ENCODE results near the gene MSRB3. TPM values are rescaled to one million over a fixed set of nuclear protein-coding genes. Genes with fewer than 3 reads are reported as not detected.

Gene MSRB3
- total and polyA plus RNA-seq, 12 donors = 44.7 to 169 (median 119) TPM

- no peak overlapping the region for H3K27ac ChIP-seq
- no peaks in the 10 kb centered on the region for H3K27me3 ChIP-seq
- H3K4me1 ChIP-seq = peaks cover 0 to 17% (median 10%) of the 10 kb centered on the region in 9 donors
- no peak for ATAC-seq
- peaks cover 0 to 7% (median 0%) of the 10 kb centered on the region in 9 donors for H3K36me3 ChIP-seq
- H3K9me3 ChIP-seq = peaks cover 0 to 10% (median 0%) of the 10 kb centered on the region in 11 donors
- no peak for TF ChIP-seq CTCF (IDR thresholded peaks at IDR 0.05)
- no peak overlapping the region for H3K4me3 ChIP-seq
- DNase-seq = no peak
- 59 to 60% methylated on average over 2 of the region's 2 CpGs for WGBS, 2 donors
- intact Hi-C loops (cut with DNase I) = no loop called here
Observed at GRCh38 chr12:65443038-65443437, 164.6 kb downstream of the MSRB3 start.

GRCh38 chr12:65444996-65445395 lies 166.5 kb downstream of the MSRB3 start:
- H3K4me3 ChIP-seq = no peak overlapping the region
- H3K4me1 ChIP-seq = peaks cover 0 to 25% (median 11%) of the 10 kb centered on the region in 9 donors
- H3K27ac ChIP-seq = no peak overlapping the region
- TF ChIP-seq CTCF (IDR thresholded peaks at IDR 0.05) = no peak
- no peaks in the 10 kb centered on the region for H3K36me3 ChIP-seq
- ATAC-seq (no peak), DNase-seq (no peak)
- intact Hi-C loops (cut with DNase I) = no loop called here
- peaks cover 0 to 6% (median 0%) of the 10 kb centered on the region in 11 donors for H3K9me3 ChIP-seq
- H3K27me3 ChIP-seq = no peaks in the 10 kb centered on the region
- 96 to 97% methylated on average over 2 of the region's 2 CpGs for WGBS, 2 donors

GRCh38 chr12:65446901-65447300 lies 168.4 kb downstream of the MSRB3 start:
- no peak for ATAC-seq
- Histone ChIP-seq H3K36me3 (no peaks in the 10 kb centered on the region), H3K4me1 (peaks cover 0 to 36% (median 23%) of the 10 kb centered on the region in 9 donors), H3K27me3 (no peaks in the 10 kb centered on the region), H3K9me3 (peaks cover 0 to 6% (median 0%) of the 10 kb centered on the region in 11 donors), H3K27ac (no peak overlapping the region), H3K4me3 (no peak overlapping the region)
- 40 to 77% methylated on average over 1 of the region's 1 CpG for WGBS, 2 donors
- no peak for DNase-seq
- intact Hi-C loops (cut with DNase I) = no loop called here
- TF ChIP-seq CTCF (IDR thresholded peaks at IDR 0.05) = no peak

- Histone ChIP-seq H3K9me3 (no peaks in the 10 kb centered on the region), H3K36me3 (peaks cover 0 to 18% (median 0%) of the 10 kb centered on the region in 9 donors), H3K4me1 (peaks cover 0 to 26% (median 14%) of the 10 kb centered on the region in 9 donors), H3K27me3 (no peaks in the 10 kb centered on the region), H3K4me3 (no peak overlapping the region), H3K27ac (no peak overlapping the region)
- intact Hi-C loops (cut with DNase I) = no loop called here
- 90 to 91% methylated on average over 1 of the region's 1 CpG for WGBS, 2 donors
- no peak for TF ChIP-seq CTCF (IDR thresholded peaks at IDR 0.05)
- DNase-seq (no peak), ATAC-seq (peak in 1 of 8 donors; percentile 35)
Observed at GRCh38 chr12:65449400-65449799, 170.9 kb downstream of the MSRB3 start.
